Right lobe of liver (tissue), 6 donors: ENCODE data around the gene BRAP. TPM values are rescaled to one million over a fixed set of nuclear protein-coding genes. Genes with fewer than 3 reads are reported as not detected.

Source experiments
- ATAC-seq, 4 donors: fragments of 200-7000 bp; cut with Tn5 transposase; one replicate each; pipeline ENCODE4 v1.9.1; 2020; ENCODE audit warnings: mild to moderate bottlenecking in 4 of 4, moderate library complexity in 4 of 4
- DNase-seq, 3 donors: peaks; one replicate each; pipeline ENCODE4 v3.0.0-alpha.2; 2020
- H3K27ac ChIP-seq, 3 donors: fragments of 200-600 bp; one replicate each; pipeline ENCODE4 v1.8.0; 2022
- H3K27me3 ChIP-seq, 2 donors: fragments of 200-600 bp; one replicate each; pipeline ENCODE4 v1.8.0; 2022
- H3K36me3 ChIP-seq, 4 donors: fragments of 200-600 bp; sonication (generic) in 1 of 4; one replicate each; pipeline versions ENCODE4 v1.5.1 to v1.8.0; 2017 to 2022; ENCODE audit warnings: control low read depth in 1 of 4
- H3K4me1 ChIP-seq, 4 donors: fragments of 200-600 bp; sonication (generic) in 1 of 4; one replicate each; pipeline versions ENCODE4 v1.5.1 to v1.8.0; 2017 to 2022; ENCODE audit warnings: control low read depth in 1 of 4
- H3K4me3 ChIP-seq, 3 donors: fragments of 200-600 bp; one replicate each; pipeline ENCODE4 v1.8.0; 2022
- H3K9me3 ChIP-seq, 4 donors: fragments of 200-600 bp; sonication (generic) in 1 of 4; one replicate each; pipeline versions ENCODE4 v1.5.1 to v1.8.0; 2017 to 2022; ENCODE audit warnings: control low read depth in 1 of 4
- POLR2A ChIP-seq: fragments of 450-650 bp; IDR thresholded peaks from one replicate; pipeline ENCODE4 v1.6.1; 2017; ENCODE audit warnings: antibody characterized with exemption, mild to moderate bottlenecking
- WGBS: methylation state at CpG from one replicate; pipeline ENCODE4 v1.1.6; 2018; ENCODE audit warnings: low coverage, low lambda C conversion rate; ENCODE audit not compliant: insufficient coverage; ENCODE audit errors: missing lambda C conversion rate; 5-methylcytosine and 5-hydroxymethylcytosine counted together
- intact Hi-C, 2 donors: fragments of 100-400 bp; cut with DNase I; formaldehyde crosslinking; loops; one replicate each; pipeline versions ENCODE4 v1.11.2 to v1.14.1; 2022
- total RNA-seq, 6 experiments: library from RNA; depleted of rRNA in 2 of 6; stranded (reverse); fragments of >200 nt in 2 of 6; fragmentation: NEBNext Ultra II Directional in 3 of 6; extraction: Animal tissue kit (Norgen Biotek cat#: 25700) in 3 of 6; gene quantifications; one replicate each; pipeline versions ENCODE4 v1.1.0 to v1.2.4, GENCODE V29; 2016 to 2023
- TF ChIP-seq, protein P1 (sequence below), 4 donors: fragments of 200-600 bp in 3 of 4; fragments of 450-650 bp in 1 of 4; IDR thresholded peaks; one replicate each; pipeline versions ENCODE4 v1.5.1 to v1.8.0; 2016 to 2022; ENCODE audit warnings: antibody characterized with exemption in 4 of 4, mild to moderate bottlenecking in 2 of 4
- donor health status: DM: no; HTN: yes; CAD: no.
- donor health status: DM: no; HTN: no; CAD: no.
- donor health status: DM: no; HTN: no; CAD: no.
- donor health status: DM: no; HTN: yes; CAD: no.
- donor health status: DM: no; HTN: yes; CAD: no.

BRAP gene
- total RNA-seq, 6 experiments from 2014 or later: 5.3 to 8.1 (median 7.5) TPM

DNA sequence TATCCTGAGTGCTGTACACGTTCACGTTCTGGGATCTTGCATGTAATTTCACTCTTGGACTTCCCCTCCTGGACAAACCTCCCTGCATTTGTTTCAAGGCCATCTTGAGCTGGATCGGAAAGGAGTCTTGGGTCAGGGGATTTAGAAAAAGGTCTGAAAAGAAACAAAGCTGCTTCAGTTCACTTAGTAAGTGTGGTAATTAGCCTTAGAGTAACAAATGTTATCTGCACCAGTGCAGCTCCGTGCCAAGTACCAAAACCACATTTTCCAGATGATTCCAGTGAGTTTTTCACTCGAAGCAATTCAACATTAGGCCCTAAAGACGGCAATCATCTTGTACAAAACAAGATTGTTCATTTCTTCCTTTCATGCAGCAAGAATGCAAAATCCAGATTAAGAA lies 47.2 kb downstream of the BRAP start:
- 74% methylated on average over 6 of the region's 6 CpGs for WGBS

DNA sequence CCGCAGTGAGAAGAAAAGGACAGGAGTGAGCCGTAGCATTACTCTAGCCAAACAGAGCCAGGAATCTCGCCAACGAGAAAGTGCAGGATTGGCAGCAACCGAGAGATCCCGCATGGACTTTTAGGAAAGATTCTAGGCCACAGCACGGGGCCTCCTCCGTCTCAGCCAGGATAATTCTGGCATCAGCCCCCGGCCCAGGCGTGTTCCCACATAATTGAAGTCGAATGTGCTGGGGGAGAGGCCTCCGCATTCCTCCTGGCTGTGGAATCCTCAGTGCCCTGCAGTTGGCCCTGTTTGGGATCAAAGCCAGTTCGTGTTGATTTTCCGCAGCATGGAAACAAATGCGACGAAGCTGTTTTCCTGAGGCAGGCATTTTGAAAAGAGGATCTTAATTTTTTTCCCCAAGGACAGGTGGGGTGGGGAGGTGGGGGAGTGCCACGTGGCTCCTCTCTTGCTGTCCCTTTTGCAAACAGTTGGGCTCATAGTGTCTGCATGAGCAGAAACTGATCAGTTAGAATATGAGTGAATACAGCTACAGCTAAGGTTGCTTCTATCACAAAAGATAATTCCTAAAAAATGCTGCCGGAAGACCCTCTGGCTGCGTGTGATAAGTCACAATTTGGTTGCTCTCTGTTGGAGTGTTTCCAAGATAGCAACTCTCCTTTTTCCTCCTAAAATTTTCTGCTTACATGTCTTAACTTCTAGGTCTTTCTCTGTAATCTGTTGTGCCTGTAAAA lies 49.4 kb downstream of the BRAP start:
- ATAC-seq (peak; percentile 77 to 85 (median 80)), DNase-seq (peak; percentile 21 to 65 (median 63))
- no peak for TF ChIP-seq POLR2A
- TF ChIP-seq, protein P1, sequence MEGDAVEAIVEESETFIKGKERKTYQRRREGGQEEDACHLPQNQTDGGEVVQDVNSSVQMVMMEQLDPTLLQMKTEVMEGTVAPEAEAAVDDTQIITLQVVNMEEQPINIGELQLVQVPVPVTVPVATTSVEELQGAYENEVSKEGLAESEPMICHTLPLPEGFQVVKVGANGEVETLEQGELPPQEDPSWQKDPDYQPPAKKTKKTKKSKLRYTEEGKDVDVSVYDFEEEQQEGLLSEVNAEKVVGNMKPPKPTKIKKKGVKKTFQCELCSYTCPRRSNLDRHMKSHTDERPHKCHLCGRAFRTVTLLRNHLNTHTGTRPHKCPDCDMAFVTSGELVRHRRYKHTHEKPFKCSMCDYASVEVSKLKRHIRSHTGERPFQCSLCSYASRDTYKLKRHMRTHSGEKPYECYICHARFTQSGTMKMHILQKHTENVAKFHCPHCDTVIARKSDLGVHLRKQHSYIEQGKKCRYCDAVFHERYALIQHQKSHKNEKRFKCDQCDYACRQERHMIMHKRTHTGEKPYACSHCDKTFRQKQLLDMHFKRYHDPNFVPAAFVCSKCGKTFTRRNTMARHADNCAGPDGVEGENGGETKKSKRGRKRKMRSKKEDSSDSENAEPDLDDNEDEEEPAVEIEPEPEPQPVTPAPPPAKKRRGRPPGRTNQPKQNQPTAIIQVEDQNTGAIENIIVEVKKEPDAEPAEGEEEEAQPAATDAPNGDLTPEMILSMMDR (IDR thresholded peaks at IDR 0.05): no peak
- 9% methylated on average over 18 of the region's 19 CpGs for WGBS
- H3K9me3 ChIP-seq: no peaks in the 10 kb centered on the region
- intact Hi-C loops: no loop called here
- H3K36me3 ChIP-seq: no peaks in the 10 kb centered on the region
- peak overlapping the region; percentile 28 to 72 (median 51) for H3K27ac ChIP-seq
- peaks cover 0 to 16% (median 0%) of the 10 kb centered on the region in 4 donors for H3K4me1 ChIP-seq
- H3K4me3 ChIP-seq: no peak overlapping the region
- no peaks in the 10 kb centered on the region for H3K27me3 ChIP-seq

More for the DNA sequence above, 47.2 kb downstream of the BRAP start:
- Histone ChIP-seq H3K27ac (no peak overlapping the region), H3K9me3 (no peaks in the 10 kb centered on the region), H3K4me1 (peaks cover 0 to 16% (median 0%) of the 10 kb centered on the region in 4 donors), H3K4me3 (no peak overlapping the region), H3K36me3 (peaks cover 0 to under 1% (median 0%) of the 10 kb centered on the region in 4 donors), H3K27me3 (no peaks in the 10 kb centered on the region)
- TF ChIP-seq, protein P1 (IDR thresholded peaks at IDR 0.05): no peak
- TF ChIP-seq POLR2A: no peak
- no peak for ATAC-seq
- intact Hi-C loops: no loop called here
- no peak for DNase-seq

DNA sequence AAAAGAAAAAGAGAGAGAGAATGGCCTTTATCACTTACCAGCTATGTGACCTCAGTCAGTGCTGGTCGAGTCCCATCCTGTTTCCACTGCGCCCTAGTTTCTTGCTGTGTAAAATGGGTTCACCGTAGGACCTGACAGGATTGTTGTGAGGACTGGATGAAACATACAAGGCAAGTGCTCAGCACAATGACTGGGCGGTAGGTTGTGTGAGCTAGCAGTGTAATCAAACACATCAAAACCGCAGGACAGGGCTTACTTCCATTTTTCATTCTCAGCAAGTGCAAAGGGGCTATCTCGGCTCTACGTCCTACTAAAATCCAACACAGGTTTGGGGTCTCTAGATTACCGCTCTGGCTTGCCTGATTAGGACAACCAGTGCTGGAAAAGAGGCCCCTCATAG lies 50.2 kb downstream of the BRAP start:
- H3K27ac ChIP-seq: peak overlapping the region in 2 of 3 donors; percentile 51 to 72
- H3K4me1 ChIP-seq: peaks cover 0 to 16% (median 0%) of the 10 kb centered on the region in 4 donors
- intact Hi-C loops: no loop called here
- no peaks in the 10 kb centered on the region for H3K27me3 ChIP-seq
- WGBS: 75% methylated on average over 4 of the region's 8 CpGs
- ATAC-seq (peak; percentile 5 to 46 (median 21)), DNase-seq (no peak)
- H3K36me3 ChIP-seq: no peaks in the 10 kb centered on the region
- H3K4me3 ChIP-seq: no peak overlapping the region
- H3K9me3 ChIP-seq: no peaks in the 10 kb centered on the region
- TF ChIP-seq POLR2A: no peak
- TF ChIP-seq, protein P1 (IDR thresholded peaks at IDR 0.05): no peak

- peaks cover 0 to 16% (median 4%) of the 10 kb centered on the region in 4 donors for H3K4me1 ChIP-seq
- H3K9me3 ChIP-seq: no peaks in the 10 kb centered on the region
- H3K27ac ChIP-seq: peak overlapping the region in 1 of 3 donors; percentile 75
- TF ChIP-seq, protein P1 (IDR thresholded peaks at IDR 0.05): no peak
- TF ChIP-seq POLR2A: no peak
- ATAC-seq (peak; percentile 69 to 89 (median 84)), DNase-seq (no peak)
- H3K36me3 ChIP-seq: no peaks in the 10 kb centered on the region
- H3K4me3 ChIP-seq: no peak overlapping the region
- H3K27me3 ChIP-seq: no peaks in the 10 kb centered on the region
- intact Hi-C loops: no loop called here
- 55% methylated on average over 4 of the region's 7 CpGs for WGBS
Measured at GRCh38 chr12:111628505-111629260, 57.1 kb downstream of the BRAP start.
